RWPE1 (cell line): ENCODE measurements around the gene USF1.
"Not testable (repeated sequence)": the region's sequence is repeated elsewhere in the genome, so short reads cannot be mapped to it uniquely, and the experiment has no call there.

Experiments used
- CTCF ChIA-PET: fragments of 350-600 bp; sonication (Branson Sonifier 250); formaldehyde crosslinking; extraction: SDS; loops from one replicate; lab custom pipeline; 2021; lab: Yijun Ruan, JAX
- POLR2A ChIA-PET: fragments of 400-600 bp; formaldehyde crosslinking; extraction: SDS; loops from one replicate; lab custom pipeline; 2020; ENCODE audit warnings: antibody characterized with exemption; ENCODE audit not compliant: low non-redundant PET; lab: Yijun Ruan, JAX
- DNase-seq: peaks from one replicate; pipeline ENCODE4 v3.0.0; 2012; ENCODE audit warnings: low spot score
- H3K27ac ChIP-seq: fragments of 450-650 bp; 2 replicates; pipeline ENCODE4 v1.5.1; 2017
- TF ChIP-seq, protein P1 (sequence below): fragments of 450-650 bp; conservative IDR thresholded peaks from 2 replicates; pipeline ENCODE4 v1.5.1; 2017; ENCODE audit warnings: low read depth, mild to moderate bottlenecking

USF1 gene

DNA sequence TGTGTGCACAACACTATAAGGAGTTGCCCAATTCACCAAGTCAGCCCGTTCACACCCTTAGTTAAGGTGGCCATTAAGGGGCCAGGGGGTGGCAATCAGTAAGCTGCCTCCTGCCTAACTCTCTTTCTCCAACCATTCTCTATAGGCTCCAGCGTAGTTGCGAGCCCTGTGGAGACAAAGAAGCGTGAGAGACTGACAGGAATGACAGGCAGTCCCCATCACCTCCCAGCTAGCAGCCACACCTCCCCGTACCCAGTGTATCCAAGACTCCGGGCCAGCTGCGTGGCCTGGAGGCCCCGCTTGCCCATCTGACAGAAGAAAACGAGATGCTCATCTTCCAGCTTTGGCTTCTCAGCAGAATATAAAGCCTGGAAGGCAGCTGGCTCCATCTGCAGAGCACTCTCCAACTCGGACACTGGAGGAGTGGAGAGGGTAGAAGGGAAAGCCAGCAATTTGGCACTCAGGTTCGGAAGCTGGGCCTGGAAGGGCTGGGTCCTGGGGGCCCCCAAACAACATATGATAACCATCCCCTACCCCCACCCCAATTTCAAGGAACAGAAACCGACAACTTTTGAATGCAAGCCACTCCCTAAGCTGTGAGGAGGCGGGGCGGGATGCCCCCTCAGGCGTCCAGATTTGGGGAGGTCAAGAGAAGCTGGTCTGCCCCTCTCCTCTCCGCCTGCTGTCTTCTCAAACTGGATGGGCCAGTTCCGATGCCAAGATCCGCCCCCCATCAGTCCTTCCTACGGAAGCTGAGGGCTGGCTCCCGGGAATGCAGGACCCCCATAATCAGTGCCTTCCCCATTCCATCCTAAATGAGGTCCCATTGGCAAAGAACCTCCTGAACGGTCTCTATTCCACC is 7.9 kb downstream of the USF1 start:
- H3K27ac ChIP-seq: peak overlapping the region; percentile 65
- ChIA-PET POLR2A (interaction anchor here (1.2 to 1.3 kb wide), 2 partner anchors 17 to 40 kb away, joined by 4 to 8 read pairs; partner anchors contain the start of gene F11R), CTCF (interaction anchor here (0.7 to 0.9 kb wide), 3 partner anchors 33 to 60 kb away, joined by 3 to 4 read pairs (median 4); partner anchors contain the start of gene KLHDC9)
- peak; percentile 44 for DNase-seq
- TF ChIP-seq, protein P1, sequence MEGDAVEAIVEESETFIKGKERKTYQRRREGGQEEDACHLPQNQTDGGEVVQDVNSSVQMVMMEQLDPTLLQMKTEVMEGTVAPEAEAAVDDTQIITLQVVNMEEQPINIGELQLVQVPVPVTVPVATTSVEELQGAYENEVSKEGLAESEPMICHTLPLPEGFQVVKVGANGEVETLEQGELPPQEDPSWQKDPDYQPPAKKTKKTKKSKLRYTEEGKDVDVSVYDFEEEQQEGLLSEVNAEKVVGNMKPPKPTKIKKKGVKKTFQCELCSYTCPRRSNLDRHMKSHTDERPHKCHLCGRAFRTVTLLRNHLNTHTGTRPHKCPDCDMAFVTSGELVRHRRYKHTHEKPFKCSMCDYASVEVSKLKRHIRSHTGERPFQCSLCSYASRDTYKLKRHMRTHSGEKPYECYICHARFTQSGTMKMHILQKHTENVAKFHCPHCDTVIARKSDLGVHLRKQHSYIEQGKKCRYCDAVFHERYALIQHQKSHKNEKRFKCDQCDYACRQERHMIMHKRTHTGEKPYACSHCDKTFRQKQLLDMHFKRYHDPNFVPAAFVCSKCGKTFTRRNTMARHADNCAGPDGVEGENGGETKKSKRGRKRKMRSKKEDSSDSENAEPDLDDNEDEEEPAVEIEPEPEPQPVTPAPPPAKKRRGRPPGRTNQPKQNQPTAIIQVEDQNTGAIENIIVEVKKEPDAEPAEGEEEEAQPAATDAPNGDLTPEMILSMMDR: no peak

DNA sequence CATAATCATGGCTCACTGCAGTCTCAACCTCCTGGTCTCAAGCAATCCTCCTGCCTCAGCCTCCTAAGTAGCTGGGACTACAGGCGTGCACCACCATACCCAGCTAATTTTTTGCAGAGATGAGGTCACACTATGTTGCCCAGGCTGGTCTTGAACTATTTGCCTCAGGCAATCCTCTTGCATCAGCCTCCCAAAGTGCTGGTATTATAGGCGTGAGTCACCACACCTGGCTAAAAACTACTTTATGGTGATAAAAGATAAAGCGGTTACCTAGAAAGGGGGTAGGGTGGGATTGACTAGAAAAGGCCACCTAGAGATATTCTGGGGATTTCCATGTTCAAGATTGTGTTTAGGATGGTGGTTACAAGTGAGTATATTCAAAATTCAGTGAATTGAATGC is 12.0 kb downstream of the USF1 start:
- TF ChIP-seq, protein P1: no peak
- POLR2A ChIA-PET: interaction anchor here (0.7 kb wide), 1 partner anchor 38 kb away, joined by 3 read pairs; no protein-coding TSS in a partner anchor
- CTCF ChIA-PET: interaction anchor here (0.6 to 0.8 kb wide), 2 partner anchors 40 to 67 kb away, joined by 4 to 5 read pairs; no protein-coding TSS in a partner anchor
- peak; percentile 45 for DNase-seq
- no peak overlapping the region for H3K27ac ChIP-seq

DNA sequence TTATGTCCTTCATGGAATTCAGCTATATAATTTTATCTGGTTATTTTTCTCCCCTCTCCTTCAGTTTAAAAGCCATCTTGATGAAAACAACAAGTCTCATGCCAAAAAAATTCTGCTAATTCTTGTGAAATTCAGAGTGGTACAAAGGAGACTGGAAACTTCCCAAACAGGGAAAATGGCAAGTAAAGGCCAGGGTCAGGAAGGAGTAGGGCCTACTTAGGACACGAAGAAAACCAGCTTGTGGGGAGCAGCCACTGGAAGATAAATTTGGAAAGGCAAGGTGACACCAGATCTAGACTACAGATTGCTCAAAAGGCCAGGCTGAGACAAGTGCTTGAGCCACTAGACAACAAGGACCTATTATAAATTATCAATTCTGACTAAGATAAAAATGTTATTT is 13.4 kb downstream of the USF1 start:
- POLR2A ChIA-PET: no interaction called here
- no peak for DNase-seq

DNA sequence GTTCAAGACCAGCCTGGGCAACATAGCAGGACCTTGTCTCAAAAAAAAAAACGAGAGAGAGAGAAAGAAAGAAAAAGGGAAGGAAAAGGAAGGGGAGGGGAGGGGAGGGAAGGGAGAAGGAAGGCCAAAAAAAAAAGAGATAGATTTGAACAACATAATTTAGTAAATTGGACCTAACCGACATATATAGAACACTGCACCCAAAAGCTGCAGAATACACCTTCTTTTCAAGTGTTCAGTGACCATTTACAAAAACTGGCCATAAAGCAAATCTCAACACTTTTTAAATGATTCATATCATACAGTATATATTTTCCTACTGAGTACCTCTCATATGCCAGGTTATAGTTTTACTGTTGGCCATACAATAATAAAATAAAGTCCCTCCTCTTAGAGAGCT is 13.9 kb downstream of the USF1 start:
- no peak overlapping the region for H3K27ac ChIP-seq
- ChIA-PET CTCF (no interaction called here), POLR2A (no interaction called here)
- no peak for DNase-seq
- TF ChIP-seq, protein P1: no peak

More for the DNA sequence above, 13.4 kb downstream of the USF1 start:
- TF ChIP-seq, protein P1: no peak
- CTCF ChIA-PET: interaction anchor here (1.1 kb wide), 1 partner anchor 198 kb away, joined by 3 read pairs; no protein-coding TSS in a partner anchor
- H3K27ac ChIP-seq: no peak overlapping the region

DNA sequence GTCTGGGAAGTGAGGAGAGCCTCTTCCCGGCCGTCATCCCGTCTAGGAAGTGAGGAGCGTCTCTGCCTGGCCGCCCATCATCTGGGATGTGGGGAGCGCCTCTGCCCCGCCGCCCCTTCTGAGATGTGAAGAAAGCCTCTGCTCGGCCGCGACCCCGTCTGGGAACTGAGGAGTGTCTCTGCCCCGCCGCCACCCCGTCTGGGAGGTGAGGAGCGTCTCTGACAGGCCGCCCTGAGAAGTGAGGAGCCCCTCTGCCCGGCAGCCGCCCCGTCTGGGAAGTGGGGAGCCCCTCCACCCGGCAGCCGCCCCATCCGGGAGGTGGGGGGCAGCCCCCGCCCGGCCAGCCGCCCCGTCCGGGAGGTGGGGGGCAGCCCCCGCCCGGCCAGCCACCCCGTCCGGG is 16.3 kb downstream of the USF1 start:
- DNase-seq, POLR2A ChIA-PET, H3K27ac ChIP-seq, CTCF ChIA-PET: not testable (repeated sequence)

DNA sequence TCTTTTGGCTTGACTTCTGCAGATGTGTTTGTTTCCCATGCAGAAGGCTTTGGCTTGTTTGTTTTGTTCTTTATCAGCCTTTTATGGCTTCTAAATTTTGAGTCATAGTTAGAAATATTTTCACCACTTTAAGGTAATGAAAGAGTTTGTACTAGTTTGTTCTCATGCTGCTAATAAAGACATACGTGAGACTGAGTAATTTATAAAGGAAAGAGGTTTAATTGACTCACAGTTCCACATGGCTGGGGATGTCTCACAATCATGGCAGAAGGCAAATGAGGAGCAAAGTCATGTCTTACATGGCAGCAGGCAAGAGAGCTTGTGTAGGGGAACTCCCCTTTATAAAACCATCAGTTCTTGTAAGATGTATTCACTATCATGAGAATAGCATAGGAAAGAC is 18.8 kb downstream of the USF1 start:
- CTCF ChIA-PET: interaction anchor here (1.0 kb wide), 1 partner anchor 85 kb away, joined by 4 read pairs; no protein-coding TSS in a partner anchor
- DNase-seq, POLR2A ChIA-PET, H3K27ac ChIP-seq: not testable (repeated sequence)

DNA sequence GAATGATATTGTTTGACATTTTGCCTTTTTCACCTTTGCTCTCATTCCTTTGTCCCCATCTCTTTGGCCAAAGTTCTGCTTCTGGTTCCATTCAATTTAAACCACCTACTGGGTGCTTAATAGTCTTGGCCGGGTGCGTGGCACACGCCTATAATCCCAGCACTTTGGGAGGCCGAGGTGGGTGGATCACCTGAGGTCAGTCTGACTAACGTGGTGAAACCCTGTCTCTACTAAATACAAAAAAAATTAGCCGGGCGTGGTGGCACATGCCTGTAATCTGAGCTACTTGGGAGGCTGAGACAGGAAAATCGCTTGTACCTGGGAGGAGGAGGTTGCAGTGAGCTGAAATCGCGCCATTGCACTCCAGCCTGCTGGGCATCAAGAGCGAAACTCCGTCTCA is 23.3 kb downstream of the USF1 start:
- CTCF ChIA-PET: interaction anchor here (0.6 to 3.2 kb wide), 2 partner anchors 25 to 285 kb away, joined by 3 to 12 read pairs; no protein-coding TSS in a partner anchor
- DNase-seq, POLR2A ChIA-PET: not testable (repeated sequence)
- H3K27ac ChIP-seq: peak overlapping the region; percentile 60

DNA sequence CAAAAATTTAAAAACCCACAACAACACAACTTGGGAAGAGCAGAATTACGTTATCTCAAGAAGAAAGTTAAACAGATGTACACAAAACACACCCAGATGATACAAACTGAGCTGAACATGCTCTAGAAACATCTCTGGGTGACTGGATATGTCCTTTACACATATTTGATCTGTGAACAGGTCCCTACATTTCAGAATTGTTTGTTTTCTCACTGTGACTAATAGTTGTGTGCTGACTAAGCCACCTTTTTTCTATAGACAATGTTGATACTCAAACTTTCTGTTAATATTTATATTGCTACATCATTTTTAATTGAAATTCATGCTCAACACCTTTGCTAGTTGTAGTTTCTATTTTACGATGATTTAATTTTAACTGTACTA is 23.8 kb downstream of the USF1 start:
- TF ChIP-seq, protein P1: no peak
- ChIA-PET CTCF (interaction anchor here (0.6 to 3.2 kb wide), 3 partner anchors 25 to 77 kb away, joined by 3 to 12 read pairs (median 3); no protein-coding TSS in a partner anchor), POLR2A (interaction anchor here (2.5 kb wide), 1 partner anchor 16 kb away, joined by 8 read pairs; the partner anchor contains the start of gene TSTD1)
- peak; percentile 54 for DNase-seq
- peak overlapping the region; percentile 94 for H3K27ac ChIP-seq
